ENCODE data around the gene PDZD7.

The PDZD7 gene

GRCh38 chr10:101000915-101001658, 29.8 kb downstream of the PDZD7 start:
- no peak for DNase-seq

DNA sequence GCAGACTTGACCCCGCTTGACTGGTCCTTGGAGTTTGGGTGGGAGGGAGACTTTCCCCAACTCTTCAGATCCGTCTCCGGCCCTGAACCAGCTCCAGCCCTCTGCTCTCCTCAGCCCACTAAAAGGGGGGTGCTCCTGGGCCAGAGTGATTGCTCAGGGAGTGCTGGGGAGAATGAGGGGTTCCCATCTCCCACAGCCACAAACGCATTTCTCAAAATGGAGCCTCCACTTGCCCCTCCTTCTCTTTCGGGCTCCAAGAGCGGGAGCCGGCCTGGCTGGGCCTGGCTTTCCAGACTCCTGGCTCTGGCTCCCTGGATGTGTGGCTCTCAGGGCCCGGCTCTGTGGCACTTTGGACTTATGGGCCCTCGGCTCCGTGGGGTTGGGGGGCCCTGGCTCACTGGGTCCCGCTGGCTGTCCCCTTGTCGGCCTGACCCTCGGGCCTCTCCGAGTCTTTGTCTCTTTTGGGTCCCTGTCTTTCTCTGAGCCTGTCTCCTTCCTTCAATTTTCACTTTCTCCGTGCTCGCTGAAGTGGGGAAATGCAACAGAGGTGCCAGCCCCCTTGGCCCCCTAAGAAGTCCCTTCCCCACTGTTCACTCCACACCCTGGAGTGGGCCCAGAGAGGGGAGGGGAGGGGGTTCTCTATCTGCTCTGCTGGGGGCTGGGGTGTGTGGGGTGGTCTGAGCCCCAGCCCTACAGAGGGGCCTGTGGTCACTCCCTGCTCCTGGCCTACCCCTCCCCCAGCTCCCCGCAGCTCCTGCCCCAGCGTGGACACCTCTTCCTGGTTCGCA, 30.6 kb downstream of the PDZD7 start:
- DNase-seq = no peak

DNA sequence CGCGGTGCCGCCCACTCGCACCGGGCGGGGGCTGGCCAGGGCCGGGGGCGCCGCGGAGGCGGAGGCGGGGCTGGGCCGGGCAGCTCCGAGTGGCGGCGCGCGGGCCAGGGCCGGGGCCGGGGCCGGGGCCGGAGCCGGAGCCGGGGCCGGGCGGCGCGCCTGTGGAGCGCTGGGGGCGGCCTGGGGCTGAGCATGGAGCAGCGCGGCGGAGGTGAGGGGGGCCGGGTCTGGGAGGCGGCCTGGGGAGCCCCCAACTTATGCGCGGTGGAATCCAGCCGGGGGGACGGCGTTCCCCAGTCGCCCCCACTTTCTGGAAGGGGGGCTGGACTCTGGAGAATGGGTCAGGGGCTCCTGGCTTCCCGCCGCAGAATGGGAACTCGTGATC, 31.2 kb downstream of the PDZD7 start, which contains the start of gene LZTS2:
Gene LZTS2, plus strand, starts transcription at position 67 of the 385 bp plus-strand sequence. CDS start 2,731 bp downstream, outside the sequence.
- no peak for DNase-seq

- peak; percentile 72 for DNase-seq
Observed at GRCh38 chr10:100998991-100999741, 31.8 kb downstream of the PDZD7 start.

- DNase-seq = peak; percentile 67
Observed at GRCh38 chr10:100998183-100998990, 32.5 kb downstream of the PDZD7 start.

GRCh38 chr10:100997360-100998182, 33.4 kb downstream of the PDZD7 start:
- peak; percentile 79 for DNase-seq

GRCh38 chr10:100996678-100997359, 34.1 kb downstream of the PDZD7 start:
- DNase-seq = peak; percentile 29

DNA sequence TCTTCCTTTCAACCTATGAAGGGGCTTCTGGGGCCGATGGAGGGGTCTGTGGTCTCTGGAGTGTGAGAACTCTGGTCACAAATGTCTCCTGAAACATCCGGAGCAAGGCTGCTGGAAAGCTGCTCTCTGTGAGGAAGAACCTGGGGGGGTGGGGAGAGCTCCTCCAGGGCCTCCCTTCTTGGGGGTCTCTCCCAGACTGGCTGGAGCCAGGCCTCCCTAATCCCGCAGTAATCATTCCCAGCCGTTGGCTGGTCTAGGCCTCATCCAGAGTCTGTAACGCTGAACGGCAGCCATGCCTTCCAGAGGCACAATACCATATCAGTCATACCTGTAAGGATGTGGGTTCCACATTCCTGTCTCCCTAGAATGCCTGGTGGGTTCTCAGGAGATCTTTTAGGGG, 35.7 kb downstream of the PDZD7 start:
- DNase-seq = no peak

GRCh38 chr10:100993986-100994708, 36.8 kb downstream of the PDZD7 start:
- no peak for DNase-seq

GRCh38 chr10:100989088-100989487, 41.8 kb downstream of the PDZD7 start:
- DNase-seq = no peak

DNA sequence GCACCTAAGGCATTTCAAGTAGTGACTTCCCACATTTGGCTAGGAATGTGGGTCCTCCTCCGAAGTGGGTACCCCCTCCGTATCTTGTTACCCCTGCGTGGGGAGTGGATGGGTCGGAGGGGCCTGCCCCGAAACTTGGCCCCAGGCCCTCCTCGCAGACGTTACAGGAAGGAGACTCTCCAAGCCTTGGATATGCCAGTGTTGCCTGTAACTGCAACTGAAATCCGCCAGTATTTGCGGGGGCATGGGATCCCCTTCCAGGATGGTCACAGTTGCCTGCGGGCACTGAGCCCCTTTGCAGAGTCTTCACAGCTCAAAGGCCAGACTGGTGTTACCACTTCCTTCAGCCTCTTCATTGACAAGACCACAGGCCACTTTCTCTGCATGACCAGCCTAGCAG, 42.8 kb downstream of the PDZD7 start:
- no peak for DNase-seq

- no peak for DNase-seq
Observed at GRCh38 chr10:100987685-100988049, 43.3 kb downstream of the PDZD7 start.

GRCh38 chr10:100986952-100987684, 43.8 kb downstream of the PDZD7 start, which contains the start of the genes MRPL43 and TWNK:
TSS of gene MRPL43 (minus strand) at chr10:100987497. CDS start at chr10:100987443, 54 bp downstream.
TSS of gene TWNK (plus strand) at chr10:100987543. CDS start at chr10:100988211, 668 bp downstream.
- peak; percentile 81 for DNase-seq

- DNase-seq = no peak
Observed at GRCh38 chr10:100986623-100986951, 44.3 kb downstream of the PDZD7 start.

GRCh38 chr10:100985336-100985735, 45.6 kb downstream of the PDZD7 start:
- DNase-seq = no peak

DNA sequence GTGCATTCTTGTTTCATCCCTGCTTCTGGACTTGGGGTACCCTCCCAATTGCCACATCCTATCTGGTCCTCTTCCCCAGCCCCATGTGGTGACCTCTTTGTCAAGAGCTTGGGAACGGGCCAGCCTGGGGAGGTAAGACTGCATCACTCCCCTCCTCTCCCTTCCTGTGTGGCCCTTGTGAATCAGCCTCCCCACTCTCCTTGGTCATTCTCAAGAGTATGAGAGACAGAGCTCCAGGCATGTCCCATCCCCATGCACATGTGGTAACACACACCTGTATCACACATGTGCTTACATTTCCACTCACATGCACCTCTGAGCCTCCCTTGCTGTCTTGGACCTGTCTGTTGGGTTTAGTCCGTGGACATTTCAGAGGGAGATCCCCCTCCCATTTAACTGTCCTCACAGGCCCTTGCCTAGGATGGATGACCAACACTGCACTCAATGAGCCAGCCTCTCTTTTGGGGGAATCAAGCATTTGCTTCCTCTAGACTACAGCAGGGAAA, 46.2 kb downstream of the PDZD7 start:
- DNase-seq = no peak

DNA sequence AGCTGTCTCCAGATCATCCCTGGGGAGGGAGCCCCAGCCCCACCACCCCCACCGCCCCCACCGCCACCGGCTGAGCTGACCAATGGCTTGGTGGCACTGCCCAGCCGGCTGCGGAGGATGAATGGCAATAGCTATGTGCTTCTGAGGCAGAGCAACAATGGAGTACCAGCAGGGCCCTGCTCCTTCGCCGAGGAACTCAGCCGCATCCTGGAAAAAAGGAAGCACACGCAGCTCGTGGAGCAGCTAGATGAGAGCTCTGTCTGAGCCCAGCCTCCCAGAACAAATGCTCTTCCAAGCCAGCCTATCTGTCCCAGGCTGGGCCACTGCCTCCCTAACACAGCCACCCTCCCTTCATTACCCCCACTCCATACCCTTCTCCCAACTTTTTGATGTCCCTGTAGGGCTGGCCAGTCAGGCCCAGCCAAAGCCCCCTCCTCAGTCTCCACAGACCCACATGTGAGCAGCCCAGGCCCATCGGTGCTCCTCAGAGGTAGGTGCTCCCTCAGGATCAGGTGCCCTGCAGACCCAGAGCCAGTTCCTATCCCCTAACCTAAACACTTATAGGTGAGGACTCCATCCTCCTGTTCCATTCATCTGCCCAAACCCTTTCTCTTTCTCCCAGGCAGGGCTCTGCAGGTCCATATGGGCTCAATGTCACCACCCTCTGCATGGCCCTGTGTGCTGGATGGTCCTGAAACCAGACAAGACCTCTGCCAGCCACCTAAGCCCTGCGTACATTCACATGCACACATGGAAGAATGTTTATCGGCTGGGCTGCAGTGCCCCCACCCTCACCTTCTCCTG, 46.9 kb downstream of the PDZD7 start:
- no peak for DNase-seq

All from T-helper 9 cell (primary cell).